Activated T-helper 17 cell treated with anti-CD3 and anti-CD28 coated beads, Interleukin-2, amount 50 U/mL, for 72 hours (primary cell): Measurements from ENCODE around the gene TMCC1. TPM values are rescaled to one million over a fixed set of nuclear protein-coding genes. Genes with fewer than 3 reads are reported as not detected.

Experiments
- ATAC-seq: fragments of 150-1000 bp; cut with Tn5 transposase; replicated peaks from 2 replicates; pipeline ENCODE4 v1.10.0; 2021; ENCODE audit warnings: mild to moderate bottlenecking, moderate library complexity
- H3K27ac Mint-ChIP-seq: one replicate; pipeline ENCODE4 v1.8.0; 2022; ENCODE audit warnings: mixed read lengths
- H3K27me3 Mint-ChIP-seq: one replicate; pipeline ENCODE4 v1.8.0; 2022; ENCODE audit warnings: mixed read lengths
- H3K36me3 Mint-ChIP-seq: one replicate; pipeline ENCODE4 v1.8.0; 2022; ENCODE audit warnings: low read depth, mild to moderate bottlenecking, mixed read lengths
- H3K4me1 Mint-ChIP-seq: one replicate; pipeline ENCODE4 v1.8.0; 2022; ENCODE audit warnings: mixed read lengths
- H3K4me3 Mint-ChIP-seq: one replicate; pipeline ENCODE4 v1.8.0; 2022; ENCODE audit warnings: mild to moderate bottlenecking, mixed read lengths
- H3K9me3 Mint-ChIP-seq: one replicate; pipeline ENCODE4 v1.8.0; 2022; ENCODE audit warnings: mixed read lengths
- total RNA-seq, 2 donors: library from RNA; stranded (reverse); gene quantifications; one replicate each; pipeline ENCODE4 v1.2.3, GENCODE V29; 2022

Gene TMCC1
- total RNA-seq, 2 donors from 2014 or later: 16.4 to 19.5 TPM

DNA sequence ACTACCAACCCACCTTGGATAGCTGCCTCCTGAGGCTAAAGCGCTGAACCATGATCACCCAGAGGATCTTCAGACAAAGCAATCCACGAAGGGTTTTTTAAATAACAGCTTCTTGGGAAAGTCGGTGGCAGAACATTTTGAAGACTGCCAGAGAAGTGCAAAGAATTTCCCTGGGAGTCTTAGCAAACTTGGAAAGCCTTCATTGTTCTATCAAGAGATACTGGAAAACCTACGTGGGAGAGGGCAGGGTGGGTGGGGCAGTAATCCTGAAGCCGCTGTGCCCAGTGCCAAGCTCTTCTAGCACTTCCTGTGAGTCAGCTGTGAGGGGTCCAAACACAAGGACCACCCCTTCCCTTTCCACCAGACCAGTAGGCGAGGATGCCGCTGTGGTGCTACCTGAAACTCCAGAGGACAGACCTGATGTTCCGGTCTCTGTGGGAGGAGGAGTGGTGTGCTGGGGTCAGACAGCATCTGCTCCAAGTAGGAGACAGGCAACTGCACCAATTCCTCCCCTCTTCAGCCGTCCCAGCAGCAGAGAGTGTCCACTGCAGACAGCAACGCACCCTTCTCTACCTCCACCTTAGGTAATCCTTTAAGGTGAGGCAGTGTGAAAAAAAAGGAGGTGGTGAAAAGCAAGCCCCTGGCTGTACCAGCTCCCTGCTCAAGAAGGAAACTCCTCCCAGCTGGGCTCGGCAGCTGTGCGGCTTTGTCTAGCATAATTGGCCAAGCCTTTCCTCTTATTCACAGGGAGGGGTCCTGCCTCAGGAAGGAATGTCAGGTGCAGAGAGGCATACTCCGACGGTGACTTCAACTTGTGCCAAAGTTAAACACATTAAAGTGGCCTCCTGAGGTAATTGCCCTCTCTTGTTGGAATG lies 99.0 kb downstream of the TMCC1 start:
- no peak for ATAC-seq
- Mint-ChIP-seq H3K9me3 (no peaks in the 10 kb centered on the region), H3K4me1 (no peaks in the 10 kb centered on the region), H3K27me3 (no peaks in the 10 kb centered on the region), H3K4me3 (no peak overlapping the region), H3K36me3 (no peaks in the 10 kb centered on the region), H3K27ac (no peak overlapping the region)

DNA sequence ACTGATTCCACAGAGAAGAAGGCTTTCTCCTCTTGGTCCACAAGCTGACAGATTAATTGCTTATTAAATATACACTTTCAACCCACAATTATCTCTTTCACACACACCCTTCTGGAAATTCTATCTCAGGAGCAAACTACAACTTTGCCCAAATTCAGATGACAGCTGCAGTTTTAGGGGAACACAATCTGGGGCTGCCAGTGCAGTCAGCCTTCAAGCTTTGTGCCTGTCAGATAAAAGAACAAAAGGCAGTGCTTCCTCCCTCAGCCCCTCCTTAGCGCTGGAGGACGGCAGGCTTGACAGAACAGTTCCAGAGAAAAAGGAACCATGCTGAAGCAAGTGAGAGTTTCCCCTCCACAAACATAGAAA lies 99.6 kb downstream of the TMCC1 start:
- no peak for ATAC-seq
- Mint-ChIP-seq H3K4me3 (no peak overlapping the region), H3K9me3 (no peaks in the 10 kb centered on the region), H3K27ac (no peak overlapping the region), H3K27me3 (no peaks in the 10 kb centered on the region), H3K4me1 (no peaks in the 10 kb centered on the region), H3K36me3 (no peaks in the 10 kb centered on the region)

DNA sequence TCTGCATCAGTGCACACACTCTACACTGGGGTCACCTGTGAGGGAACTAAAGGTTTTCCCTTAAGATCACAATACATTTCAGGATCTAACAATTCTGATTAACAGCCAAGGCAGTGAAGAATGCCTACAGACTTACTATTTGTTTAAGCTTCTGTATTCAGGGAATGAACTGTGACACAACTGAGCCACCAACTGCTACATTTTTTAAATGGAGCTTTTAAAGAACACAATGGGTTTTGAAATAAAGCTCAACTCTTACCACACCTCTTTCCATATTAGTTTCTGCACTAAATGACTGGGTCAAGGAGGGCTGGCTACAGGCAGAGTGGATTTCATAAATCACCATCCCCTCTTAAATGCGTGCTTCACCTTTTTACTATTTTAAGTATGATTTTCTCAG lies 100.2 kb downstream of the TMCC1 start:
- Mint-ChIP-seq H3K36me3 (no peaks in the 10 kb centered on the region), H3K27ac (no peak overlapping the region), H3K27me3 (no peaks in the 10 kb centered on the region), H3K4me3 (no peak overlapping the region), H3K4me1 (no peaks in the 10 kb centered on the region), H3K9me3 (no peaks in the 10 kb centered on the region)
- ATAC-seq: no peak

DNA sequence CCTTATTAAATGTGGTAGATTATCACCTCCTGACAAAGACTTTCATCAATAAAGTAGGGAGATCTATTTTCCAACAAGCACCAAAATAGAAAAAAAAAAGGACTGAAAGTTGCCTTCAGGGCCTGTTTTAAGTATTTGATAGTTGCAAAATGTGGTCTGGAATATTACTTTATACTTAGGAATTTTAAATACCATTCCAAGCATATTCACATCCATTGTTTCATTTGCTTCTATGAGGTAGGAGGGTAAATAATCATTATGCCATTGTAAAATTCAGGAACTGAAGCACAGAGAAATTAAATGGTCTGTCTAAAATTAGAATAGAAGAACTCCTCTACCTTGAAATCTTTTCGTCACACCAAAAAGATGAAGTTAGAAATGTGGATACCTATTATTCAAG lies 110.0 kb downstream of the TMCC1 start:
- H3K4me1 Mint-ChIP-seq: no peaks in the 10 kb centered on the region

DNA sequence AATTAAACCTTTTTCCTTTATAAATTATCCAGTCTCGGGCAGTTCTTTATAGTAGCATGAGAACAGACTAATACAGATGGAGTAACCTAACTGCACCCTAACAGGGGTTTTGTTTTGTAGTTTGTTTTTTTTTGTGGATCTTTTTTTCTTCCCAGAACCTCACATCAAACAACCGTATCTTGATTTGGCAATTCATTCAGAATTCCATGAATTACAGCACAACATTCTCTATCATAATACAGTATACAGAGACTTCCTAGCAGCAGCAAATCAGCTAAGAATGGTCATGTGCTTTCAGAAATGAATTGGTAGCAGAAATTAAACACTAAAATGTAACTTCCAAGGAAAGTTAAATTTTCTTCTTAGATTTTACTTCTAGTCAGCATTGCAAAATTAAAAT lies 114.6 kb downstream of the TMCC1 start:
- no peak overlapping the region for H3K4me3 Mint-ChIP-seq
- no peak overlapping the region for H3K27ac Mint-ChIP-seq
- H3K27me3 Mint-ChIP-seq: no peaks in the 10 kb centered on the region
- peaks cover 3% of the 10 kb centered on the region for H3K36me3 Mint-ChIP-seq
- H3K4me1 Mint-ChIP-seq: peaks cover 4% of the 10 kb centered on the region
- H3K9me3 Mint-ChIP-seq: no peaks in the 10 kb centered on the region
- ATAC-seq: no peak

More for the DNA sequence above, 110.0 kb downstream of the TMCC1 start:
- no peak for ATAC-seq
- H3K27ac Mint-ChIP-seq: no peak overlapping the region
- H3K27me3 Mint-ChIP-seq: no peaks in the 10 kb centered on the region
- H3K4me3 Mint-ChIP-seq: no peak overlapping the region
- H3K9me3 Mint-ChIP-seq: no peaks in the 10 kb centered on the region
- H3K36me3 Mint-ChIP-seq: peaks cover 5% of the 10 kb centered on the region

GRCh38 chr3:129777806-129778205 lies 115.7 kb downstream of the TMCC1 start:
- Mint-ChIP-seq H3K4me3 (no peak overlapping the region), H3K36me3 (no peaks in the 10 kb centered on the region), H3K4me1 (peaks cover 4% of the 10 kb centered on the region), H3K27ac (no peak overlapping the region), H3K27me3 (no peaks in the 10 kb centered on the region), H3K9me3 (no peaks in the 10 kb centered on the region)
- no peak for ATAC-seq

- no peak for ATAC-seq
- Mint-ChIP-seq H3K9me3 (no peaks in the 10 kb centered on the region), H3K4me3 (no peak overlapping the region)
Observed at GRCh38 chr3:129775870-129776269, 117.6 kb downstream of the TMCC1 start.

DNA sequence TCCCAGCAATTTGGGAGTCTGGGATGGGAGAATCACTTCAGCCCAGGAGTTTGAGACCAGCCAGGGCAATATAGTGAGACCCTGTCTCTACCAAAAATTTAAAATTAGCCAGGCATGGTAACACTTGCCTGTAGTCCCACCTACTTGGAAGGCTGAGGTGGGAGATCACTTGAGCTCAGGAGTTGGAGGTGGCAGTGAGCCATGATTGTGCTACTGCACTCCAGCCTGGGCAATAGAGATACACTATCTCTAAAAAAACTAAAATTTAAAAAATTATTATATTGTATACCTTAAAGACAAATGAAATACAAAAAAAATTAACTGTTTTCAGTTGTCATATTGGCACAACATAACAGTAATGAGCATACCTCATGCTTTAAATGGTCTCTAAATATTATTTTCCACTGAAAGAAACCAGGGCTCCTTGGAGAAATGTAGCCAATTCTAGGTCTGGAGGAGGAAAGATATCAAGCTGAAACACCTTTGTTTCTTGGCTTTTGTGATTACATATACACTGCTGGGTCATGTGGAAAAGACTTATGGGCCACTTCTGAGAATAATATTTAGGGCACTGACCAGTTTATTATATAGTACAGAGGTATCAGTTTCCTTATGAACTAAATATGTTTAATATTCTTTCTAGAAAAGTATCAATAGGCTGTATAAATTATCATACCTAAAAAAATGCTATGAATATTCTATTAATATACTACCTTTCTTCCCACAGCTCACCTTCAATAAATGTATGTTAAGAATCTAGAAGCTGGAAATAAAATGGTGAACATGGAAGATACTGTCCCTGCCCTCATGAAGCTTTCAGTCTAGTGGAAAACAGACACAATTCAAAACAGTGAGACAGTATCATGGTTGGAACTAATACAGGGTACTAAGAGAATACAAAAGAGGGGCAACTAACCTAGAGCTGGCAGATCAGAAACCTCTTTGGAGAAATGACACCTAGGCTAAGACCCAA lies 119.5 kb downstream of the TMCC1 start:
- Mint-ChIP-seq H3K36me3 (no peaks in the 10 kb centered on the region), H3K9me3 (no peaks in the 10 kb centered on the region), H3K27me3 (no peaks in the 10 kb centered on the region), H3K27ac (no peak overlapping the region), H3K4me1 (peaks cover 4% of the 10 kb centered on the region), H3K4me3 (no peak overlapping the region)
- no peak for ATAC-seq

More at GRCh38 chr3:129775870-129776269, 117.6 kb downstream of the TMCC1 start:
- H3K27ac Mint-ChIP-seq: no peak overlapping the region
- H3K27me3 Mint-ChIP-seq: no peaks in the 10 kb centered on the region
- H3K36me3 Mint-ChIP-seq: no peaks in the 10 kb centered on the region
- peaks cover 4% of the 10 kb centered on the region for H3K4me1 Mint-ChIP-seq

GRCh38 chr3:129770604-129771003 lies 122.9 kb downstream of the TMCC1 start:
- Mint-ChIP-seq H3K9me3 (no peaks in the 10 kb centered on the region), H3K4me3 (no peak overlapping the region), H3K27ac (no peak overlapping the region), H3K4me1 (peaks cover 4% of the 10 kb centered on the region), H3K27me3 (no peaks in the 10 kb centered on the region), H3K36me3 (no peaks in the 10 kb centered on the region)
- ATAC-seq: no peak

GRCh38 chr3:129769616-129770015 lies 123.9 kb downstream of the TMCC1 start:
- Mint-ChIP-seq H3K36me3 (no peaks in the 10 kb centered on the region), H3K4me3 (no peak overlapping the region), H3K4me1 (peaks cover 2% of the 10 kb centered on the region), H3K9me3 (no peaks in the 10 kb centered on the region), H3K27ac (no peak overlapping the region), H3K27me3 (no peaks in the 10 kb centered on the region)
- ATAC-seq: no peak

DNA sequence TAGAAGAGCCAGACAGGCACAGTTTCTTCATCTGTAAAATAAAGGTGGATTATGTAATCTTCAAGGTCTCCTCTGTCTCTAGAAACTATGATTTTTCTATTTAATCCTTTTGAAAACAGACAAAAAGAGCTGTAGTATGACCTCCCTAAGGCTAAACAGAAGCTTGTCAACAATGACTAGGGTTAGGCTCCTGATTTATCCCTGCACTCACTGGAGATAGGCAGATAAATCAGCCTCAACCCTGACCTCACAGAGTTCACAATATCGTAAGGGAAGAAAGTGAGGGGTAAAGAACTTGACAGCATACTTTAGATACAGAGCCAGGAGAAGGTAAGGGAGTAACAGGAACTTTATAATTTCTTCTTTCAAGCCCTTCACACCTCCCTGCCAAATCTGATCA lies 124.8 kb downstream of the TMCC1 start:
- no peak overlapping the region for H3K4me3 Mint-ChIP-seq
- H3K4me1 Mint-ChIP-seq: no peaks in the 10 kb centered on the region
- H3K27me3 Mint-ChIP-seq: no peaks in the 10 kb centered on the region
- no peak overlapping the region for H3K27ac Mint-ChIP-seq
- no peaks in the 10 kb centered on the region for H3K36me3 Mint-ChIP-seq
- no peak for ATAC-seq
- no peaks in the 10 kb centered on the region for H3K9me3 Mint-ChIP-seq

DNA sequence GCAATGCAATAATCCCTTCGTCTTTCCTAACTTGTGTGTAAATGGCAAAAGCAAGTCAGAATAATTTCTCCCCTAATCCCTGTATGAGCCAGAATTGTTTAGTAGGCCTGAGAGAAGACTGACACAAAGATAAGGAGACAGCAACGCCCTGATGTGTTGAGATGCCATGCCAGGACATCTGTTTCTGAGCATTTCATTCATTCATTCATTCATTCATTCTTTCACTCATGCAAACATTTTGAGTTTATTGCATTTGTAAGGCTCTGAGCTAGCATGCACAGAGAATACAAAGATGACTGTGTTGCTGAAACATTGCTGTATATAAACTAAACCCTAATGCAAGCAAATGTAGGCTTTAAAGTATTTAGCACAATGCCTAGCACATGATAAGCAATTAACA lies 127.4 kb downstream of the TMCC1 start:
- ATAC-seq: no peak
- no peaks in the 10 kb centered on the region for H3K27me3 Mint-ChIP-seq
- no peak overlapping the region for H3K27ac Mint-ChIP-seq
- no peaks in the 10 kb centered on the region for H3K4me1 Mint-ChIP-seq
- no peak overlapping the region for H3K4me3 Mint-ChIP-seq
- no peaks in the 10 kb centered on the region for H3K9me3 Mint-ChIP-seq
- H3K36me3 Mint-ChIP-seq: no peaks in the 10 kb centered on the region

DNA sequence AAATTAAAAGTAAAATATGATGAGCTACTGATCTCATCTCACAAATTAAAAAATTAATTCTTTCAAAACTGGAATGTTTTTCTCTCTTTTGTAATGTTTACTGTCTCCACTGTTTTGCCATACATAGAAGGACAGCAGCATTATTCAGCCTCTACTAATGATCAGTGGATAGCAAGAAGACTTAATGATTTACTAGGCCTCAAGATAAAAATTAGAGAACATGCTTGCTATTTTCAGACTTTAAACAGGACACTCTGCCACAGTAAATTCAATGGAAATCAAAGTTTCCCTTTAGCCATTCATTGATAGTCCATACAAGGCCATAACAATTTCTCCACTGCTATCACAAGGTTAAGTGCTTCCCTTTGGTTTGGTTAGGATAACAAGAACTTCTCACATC lies 129.4 kb downstream of the TMCC1 start:
- Mint-ChIP-seq H3K36me3 (no peaks in the 10 kb centered on the region), H3K9me3 (no peaks in the 10 kb centered on the region), H3K4me3 (no peak overlapping the region), H3K27me3 (no peaks in the 10 kb centered on the region), H3K27ac (no peak overlapping the region), H3K4me1 (no peaks in the 10 kb centered on the region)
- ATAC-seq: no peak

- H3K9me3 Mint-ChIP-seq: peaks cover 3% of the 10 kb centered on the region
- H3K27me3 Mint-ChIP-seq: no peaks in the 10 kb centered on the region
- no peak overlapping the region for H3K4me3 Mint-ChIP-seq
- no peaks in the 10 kb centered on the region for H3K4me1 Mint-ChIP-seq
- H3K36me3 Mint-ChIP-seq: no peaks in the 10 kb centered on the region
- H3K27ac Mint-ChIP-seq: no peak overlapping the region
- no peak for ATAC-seq
Observed at GRCh38 chr3:129758785-129759320, 134.7 kb downstream of the TMCC1 start.
